K562 (cell line): ENCODE data around the gene LMO2. TPM values are rescaled to one million over a fixed set of nuclear protein-coding genes. Genes with fewer than 3 reads are reported as not detected.

ENCODE experiments used
- ARNT ChIP-seq, 2 experiments: fragments of 450-650 bp; IDR thresholded peaks; 2 replicates each; pipeline ENCODE4 v1.6.1; 2016; ENCODE audit warnings: mild to moderate bottlenecking in 1 of 2
- FOXK2 ChIP-seq, 2 experiments: fragments of 450-650 bp; IDR thresholded peaks in 1 of 2; conservative IDR thresholded peaks in 1 of 2; 2 replicates each; pipeline ENCODE4 v1.6.1; 2016; ENCODE audit warnings: low read depth in 2 of 2, mild to moderate bottlenecking in 1 of 2
- MAX ChIP-seq: sonication (generic); formaldehyde crosslinking; IDR thresholded peaks from 2 replicates; pipeline ENCODE4 v1.9.0; 2022; ENCODE audit warnings: mild to moderate bottlenecking, missing genetic modification reagents
- MCM3 ChIP-seq: fragments of 450-650 bp; IDR thresholded peaks from 2 replicates; pipeline ENCODE4 v1.6.1; 2016
- MEF2A ChIP-seq: IDR thresholded peaks from 2 replicates; pipeline ENCODE4 v1.6.1; 2011; ENCODE audit warnings: low read depth, mild to moderate bottlenecking, low read length, moderate library complexity; ENCODE audit not compliant: control insufficient read depth
- NFE2L1 ChIP-seq: fragments of 450-650 bp; IDR thresholded peaks from 2 replicates; pipeline ENCODE4 v1.6.1; 2016; ENCODE audit warnings: missing genetic modification characterization, low read depth, mild to moderate bottlenecking, missing compliant biosample characterization, moderate library complexity, borderline replicate concordance
- PKNOX1 ChIP-seq: fragments of 450-650 bp; IDR thresholded peaks from 2 replicates; pipeline ENCODE4 v1.6.1; 2016
- POLR2AphosphoS5 ChIP-seq: IDR thresholded peaks from 2 replicates; pipeline ENCODE4 v1.6.1; 2011; ENCODE audit warnings: mild to moderate bottlenecking, low read depth, low read length, moderate library complexity; ENCODE audit not compliant: control insufficient read depth, insufficient read depth
- SMAD4 ChIP-seq: fragments of 250-450 bp; sonication (Bioruptor Pico); conservative IDR thresholded peaks from 2 replicates; pipeline ENCODE4 v1.8.0; 2021; ENCODE audit warnings: inconsistent platforms, mild to moderate bottlenecking, moderate library complexity
- TCF3 ChIP-seq: sonication (generic); formaldehyde crosslinking; IDR thresholded peaks from 2 replicates; pipeline ENCODE4 v1.4.0; 2020; ENCODE audit warnings: mild to moderate bottlenecking, missing genetic modification reagents
- U2AF1 ChIP-seq: fragments of 200-400 bp; formaldehyde crosslinking; optimal IDR thresholded peaks from 2 replicates; pipeline ENCODE3; 2017; ENCODE audit warnings: mild to moderate bottlenecking, low read depth, low read length, moderate library complexity
- ZNF23 ChIP-seq: fragments of 250-450 bp; sonication (Bioruptor Pico); IDR thresholded peaks from 2 replicates; pipeline ENCODE4 v1.4.0; 2020; ENCODE audit warnings: mild to moderate bottlenecking
- ZNF24 ChIP-seq: fragments of 450-650 bp; IDR thresholded peaks from 2 replicates; pipeline ENCODE4 v1.6.1; 2016
- polyA plus RNA-seq, 8 experiments: library from polyadenylated mRNA; depleted of rRNA in 4 of 8; stranded (reverse) in 5 of 8; unstranded in 3 of 8; fragments of >200 nt; fragmentation: Nextera tagmentation in 2 of 8; fragmentation: Illumina TruSeq in 1 of 8; extraction: Ambion mirVana in 2 of 8; extraction: Trizol in 1 of 8; gene quantifications; 2 replicates each; pipeline versions ENCODE4 v1.2.1 to v1.2.3, GENCODE V29; 2011 to 2014; ENCODE audit warnings: inconsistent platforms in 1 of 8, missing spikeins in 1 of 8
- total RNA-seq, 7 experiments: library from RNA; depleted of rRNA in 6 of 7; stranded (reverse); fragments of >200 nt in 6 of 7; fragmentation: Illumina TruSeq in 2 of 7; extraction: Trizol in 2 of 7; gene quantifications; 2 replicates each; pipeline versions ENCODE4 v1.2.1 to v1.2.3, GENCODE V29; 2011 to 2021; ENCODE audit warnings: low replicate concordance in 1 of 7
- TF ChIP-seq, protein P1 (sequence below): IDR thresholded peaks from 2 replicates; pipeline ENCODE4 v1.6.1; 2014; ENCODE audit warnings: antibody characterized with exemption
- TF ChIP-seq, protein P2 (sequence below), 3 experiments: fragments of 200-800 bp in 1 of 3; fragments of 250-450 bp in 1 of 3; fragments of 450-650 bp in 1 of 3; sonication (Bioruptor Pico) in 1 of 3; sonication (Bioruptor generic) in 1 of 3; formaldehyde crosslinking in 1 of 3; IDR thresholded peaks; 2 replicates each; pipeline versions ENCODE4 v1.6.1 to v1.8.0; 2016 to 2022; ENCODE audit warnings: mild to moderate bottlenecking in 2 of 3, missing genetic modification characterization in 2 of 3, missing compliant biosample characterization in 1 of 3, moderate library complexity in 1 of 3

The LMO2 gene
- total and polyA plus RNA-seq, 9 of the 15 experiments (the other 6 are each of a cell fraction or from before 2014, with no cell fraction given) = 6.9 to 126 (median 91.5) TPM

DNA sequence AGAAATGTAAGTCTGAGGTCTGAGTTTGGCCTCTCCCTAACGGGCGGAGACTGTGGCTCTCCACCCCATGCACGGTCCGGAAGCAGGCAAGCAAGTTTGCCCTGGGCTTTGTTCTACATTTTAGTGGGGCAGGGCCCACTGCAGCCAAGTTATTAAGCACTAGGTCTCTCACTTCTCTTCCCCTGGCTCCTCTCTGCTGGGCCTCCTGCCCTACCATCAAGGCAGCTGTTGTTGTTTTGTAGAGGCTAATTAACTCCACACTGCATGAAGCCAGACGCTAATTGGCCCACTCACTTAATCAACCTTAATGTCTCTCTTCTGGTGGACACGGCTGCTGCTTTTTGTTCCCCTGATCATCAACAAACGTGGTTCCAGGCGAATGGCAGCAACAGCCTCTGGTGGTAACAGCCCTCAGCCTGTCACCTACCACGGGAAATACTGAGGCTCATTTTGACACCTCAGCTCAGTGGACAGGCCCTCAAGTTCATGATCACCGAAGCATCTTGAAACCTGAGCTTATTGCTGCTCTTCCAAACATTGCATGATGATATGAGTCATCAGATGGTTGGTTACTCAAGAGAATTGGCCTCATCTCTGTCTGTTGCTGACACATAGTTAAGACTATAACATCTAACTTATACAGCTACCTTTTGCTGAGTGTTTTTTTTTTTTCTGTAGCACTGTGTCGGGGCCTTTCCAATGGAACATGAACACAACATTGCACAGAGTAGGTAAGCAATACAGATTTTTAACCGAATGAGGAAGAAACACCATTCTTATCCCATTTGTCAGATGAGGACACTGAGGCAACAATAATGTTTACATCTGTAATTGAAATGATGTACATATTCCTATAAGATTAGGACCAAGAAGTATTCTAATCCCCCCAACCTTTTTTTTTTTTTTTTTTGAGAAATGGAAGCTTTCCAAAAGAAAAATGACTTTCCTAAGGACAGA, 20.8 kb upstream of the LMO2 start (continued):
- TF ChIP-seq U2AF1 = no peak
- no peak for TF ChIP-seq MEF2A
- TF ChIP-seq, protein P1, sequence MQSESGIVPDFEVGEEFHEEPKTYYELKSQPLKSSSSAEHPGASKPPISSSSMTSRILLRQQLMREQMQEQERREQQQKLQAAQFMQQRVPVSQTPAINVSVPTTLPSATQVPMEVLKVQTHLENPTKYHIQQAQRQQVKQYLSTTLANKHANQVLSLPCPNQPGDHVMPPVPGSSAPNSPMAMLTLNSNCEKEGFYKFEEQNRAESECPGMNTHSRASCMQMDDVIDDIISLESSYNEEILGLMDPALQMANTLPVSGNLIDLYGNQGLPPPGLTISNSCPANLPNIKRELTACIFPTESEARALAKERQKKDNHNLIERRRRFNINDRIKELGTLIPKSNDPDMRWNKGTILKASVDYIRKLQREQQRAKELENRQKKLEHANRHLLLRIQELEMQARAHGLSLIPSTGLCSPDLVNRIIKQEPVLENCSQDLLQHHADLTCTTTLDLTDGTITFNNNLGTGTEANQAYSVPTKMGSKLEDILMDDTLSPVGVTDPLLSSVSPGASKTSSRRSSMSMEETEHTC = no peak
- peak; percentile 29; the same call in 1 of the 2 replicates for TF ChIP-seq TCF3 (CRISPR knock-in tag)
- TF ChIP-seq ZNF24 = no peak
- TF ChIP-seq ARNT (IDR thresholded peaks at IDR 0.05) = peak in 1 of 2 experiments; percentile 56; a peak in 1 of 4 replicates
- TF ChIP-seq FOXK2 (conservative IDR thresholded peaks at IDR 0.05 in 1 of 2, IDR thresholded peaks at IDR 0.05 in 1 of 2; ENCODE audit: low read depth in 2 of 2) = peak in 1 of 2 experiments; percentile 66
- peak; percentile 48 for TF ChIP-seq MAX (CRISPR knock-in tag)
- peak; percentile 72 for TF ChIP-seq PKNOX1
- TF ChIP-seq NFE2L1 = no peak
- TF ChIP-seq MCM3 = no peak
- peak; percentile 81 for TF ChIP-seq SMAD4
- 0 out of 2 replicates have a peak, but pooled peaks have one; percentile 22 for TF ChIP-seq POLR2AphosphoS5
- TF ChIP-seq, protein P2, sequence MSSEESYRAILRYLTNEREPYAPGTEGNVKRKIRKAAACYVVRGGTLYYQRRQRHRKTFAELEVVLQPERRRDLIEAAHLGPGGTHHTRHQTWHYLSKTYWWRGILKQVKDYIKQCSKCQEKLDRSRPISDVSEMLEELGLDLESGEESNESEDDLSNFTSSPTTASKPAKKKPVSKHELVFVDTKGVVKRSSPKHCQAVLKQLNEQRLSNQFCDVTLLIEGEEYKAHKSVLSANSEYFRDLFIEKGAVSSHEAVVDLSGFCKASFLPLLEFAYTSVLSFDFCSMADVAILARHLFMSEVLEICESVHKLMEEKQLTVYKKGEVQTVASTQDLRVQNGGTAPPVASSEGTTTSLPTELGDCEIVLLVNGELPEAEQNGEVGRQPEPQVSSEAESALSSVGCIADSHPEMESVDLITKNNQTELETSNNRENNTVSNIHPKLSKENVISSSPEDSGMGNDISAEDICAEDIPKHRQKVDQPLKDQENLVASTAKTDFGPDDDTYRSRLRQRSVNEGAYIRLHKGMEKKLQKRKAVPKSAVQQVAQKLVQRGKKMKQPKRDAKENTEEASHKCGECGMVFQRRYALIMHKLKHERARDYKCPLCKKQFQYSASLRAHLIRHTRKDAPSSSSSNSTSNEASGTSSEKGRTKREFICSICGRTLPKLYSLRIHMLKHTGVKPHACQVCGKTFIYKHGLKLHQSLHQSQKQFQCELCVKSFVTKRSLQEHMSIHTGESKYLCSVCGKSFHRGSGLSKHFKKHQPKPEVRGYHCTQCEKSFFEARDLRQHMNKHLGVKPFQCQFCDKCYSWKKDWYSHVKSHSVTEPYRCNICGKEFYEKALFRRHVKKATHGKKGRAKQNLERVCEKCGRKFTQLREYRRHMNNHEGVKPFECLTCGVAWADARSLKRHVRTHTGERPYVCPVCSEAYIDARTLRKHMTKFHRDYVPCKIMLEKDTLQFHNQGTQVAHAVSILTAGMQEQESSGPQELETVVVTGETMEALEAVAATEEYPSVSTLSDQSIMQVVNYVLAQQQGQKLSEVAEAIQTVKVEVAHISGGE (CRISPR knock-in tag; IDR thresholded peaks at IDR 0.05) = peak in 1 of 3 experiments; percentile 46; a peak in 1 of 6 replicates
- TF ChIP-seq ZNF23 (CRISPR knock-in tag) = no peak
